GM21576 (cell line): ENCODE data around the gene ARF6.
A peak's percentile ranks its signal among the peaks of the same experiment; 100 is the strongest.
"Not testable (repeated sequence)": the region's sequence is repeated elsewhere in the genome, so short reads cannot be mapped to it uniquely, and the experiment has no call there.

ENCODE experiments used
- ATAC-seq: cut with Tn5 transposase; IDR thresholded peaks from one replicate; pipeline ENCODE4 v1.9.1; 2021; ENCODE audit warnings: mild to moderate bottlenecking, moderate library complexity; ENCODE audit not compliant: unreplicated experiment

ARF6 gene

DNA sequence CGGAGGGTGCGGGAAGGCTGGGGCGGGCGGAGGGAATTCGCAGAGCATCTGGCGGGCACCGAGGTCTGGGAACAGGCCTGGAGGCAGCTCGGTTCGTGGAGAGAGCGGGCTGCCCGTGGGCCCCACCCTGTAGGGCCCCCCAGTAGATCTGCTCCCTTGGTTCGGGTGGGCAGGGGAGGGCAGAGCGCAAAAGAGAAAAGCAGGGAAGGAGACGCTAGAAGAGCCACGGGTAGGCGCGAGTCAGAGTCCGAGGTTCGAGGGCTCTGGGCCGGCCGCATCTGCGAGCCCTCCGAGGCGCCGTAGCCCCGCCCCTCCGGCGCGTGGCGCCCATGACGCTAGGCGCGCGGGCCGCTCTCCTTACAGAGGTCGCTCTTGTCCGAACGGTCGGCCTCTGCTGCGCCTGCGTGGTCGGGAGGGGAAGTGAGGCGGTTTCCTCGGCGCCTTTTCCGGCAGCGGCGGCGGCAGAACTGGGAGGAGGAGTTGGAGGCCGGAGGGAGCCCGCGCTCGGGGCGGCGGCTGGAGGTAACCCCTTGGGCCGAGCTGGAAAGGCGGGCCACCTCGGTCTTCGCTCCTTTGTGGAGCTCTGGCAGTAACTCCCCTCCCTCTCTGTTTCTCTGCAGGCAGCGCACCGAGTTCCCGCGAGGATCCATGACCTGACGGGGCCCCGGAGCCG is at the start of gene ARF6:
TSS of gene ARF6 (plus strand) at position 447 of the 673 bp plus-strand sequence. CDS start 655 bp downstream, outside the sequence.
- peak; percentile 83 for ATAC-seq

DNA sequence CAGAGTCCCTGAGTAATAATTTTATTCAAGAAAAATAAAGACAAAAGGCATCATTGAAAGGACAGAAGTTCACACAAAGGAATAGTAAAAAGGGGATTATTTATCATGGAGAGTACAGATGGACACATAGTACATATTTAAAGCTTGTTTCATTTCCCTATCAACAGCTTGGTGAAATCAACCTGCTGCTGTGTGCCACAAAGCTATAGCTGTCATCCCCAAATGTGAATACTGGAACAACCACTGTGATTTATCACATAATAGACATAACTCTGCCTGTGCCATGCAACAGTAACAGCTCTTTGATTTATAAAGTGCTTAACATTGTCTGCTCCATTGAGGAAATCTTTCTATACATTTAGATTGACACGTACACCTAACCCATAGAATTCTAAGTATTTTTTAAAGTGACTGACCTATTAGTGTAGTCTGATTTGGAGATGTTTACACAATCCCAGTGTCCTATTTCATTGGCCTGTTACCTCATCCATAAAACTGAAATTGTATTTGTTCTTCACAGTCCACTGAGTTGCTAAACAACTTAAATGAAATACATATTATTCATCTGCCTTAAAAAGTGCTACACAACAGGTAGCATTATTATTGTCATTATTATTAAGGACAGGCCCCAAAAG is 43.6 kb upstream of the ARF6 start:
- ATAC-seq, result no peak

DNA sequence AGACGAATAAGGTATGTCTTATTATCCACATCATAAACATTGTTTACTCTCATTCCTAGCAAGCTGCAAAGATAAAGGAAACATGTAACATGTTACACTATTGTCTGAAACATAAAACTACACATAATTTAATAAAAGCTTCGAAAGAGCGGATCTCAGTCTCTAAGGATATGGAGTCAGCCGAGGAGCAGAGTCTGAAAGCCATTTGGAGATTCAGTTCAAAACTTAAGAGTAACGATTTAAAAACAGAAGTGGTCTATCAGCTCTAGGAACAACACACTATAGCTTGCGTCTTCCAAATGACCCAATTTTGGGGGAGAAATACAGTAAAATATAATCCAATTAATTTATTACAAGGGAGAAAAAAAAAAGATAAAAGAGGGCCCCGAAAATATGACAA is 41.1 kb upstream of the ARF6 start:
- no peak for ATAC-seq

DNA sequence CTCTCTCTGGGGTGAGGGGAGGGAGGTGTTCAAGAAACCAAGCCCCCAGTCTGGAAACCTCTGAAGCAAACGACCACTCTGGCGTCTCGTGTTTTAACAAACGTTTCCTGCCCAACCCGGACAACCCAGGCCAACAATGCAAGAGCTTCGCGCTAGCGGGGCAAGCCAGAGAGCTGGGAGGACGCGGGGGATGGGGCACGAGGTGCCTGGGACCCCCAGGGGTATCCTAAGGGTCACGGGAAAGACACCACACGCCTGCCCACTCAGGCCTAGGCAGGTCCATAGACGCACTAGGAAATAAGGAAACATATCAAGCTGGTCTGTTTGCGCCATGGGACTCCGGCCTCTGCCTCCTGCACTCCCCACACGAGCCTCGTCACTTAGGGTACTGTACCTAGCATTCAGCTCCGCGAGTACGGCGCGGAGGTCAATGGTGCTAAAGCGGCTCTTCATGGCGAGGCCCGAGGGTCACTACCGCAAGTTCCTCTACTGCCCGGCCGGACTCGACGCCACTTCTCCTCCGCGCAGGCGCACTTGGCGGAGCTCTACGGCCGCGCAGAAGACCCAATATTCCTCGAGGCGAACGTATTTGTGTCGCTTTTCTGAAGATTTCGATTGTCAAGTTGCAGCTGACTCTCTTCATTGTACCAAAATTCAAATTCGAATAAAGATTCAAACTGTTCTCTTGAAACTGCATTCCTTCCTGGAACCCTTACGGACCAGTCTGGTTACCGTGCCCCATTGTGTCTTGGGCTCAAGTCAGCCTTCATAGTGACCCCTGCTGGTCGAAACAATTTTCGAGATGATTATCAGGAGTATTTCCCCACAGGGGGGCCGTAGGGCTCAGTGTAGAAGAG is 40.4 kb upstream of the ARF6 start, which contains the start of gene NEMF:
TSS of gene NEMF (minus strand) at position 488 of the 857 bp plus-strand sequence. CDS start at position 453, 35 bp downstream.
- peak; percentile 70 for ATAC-seq

DNA sequence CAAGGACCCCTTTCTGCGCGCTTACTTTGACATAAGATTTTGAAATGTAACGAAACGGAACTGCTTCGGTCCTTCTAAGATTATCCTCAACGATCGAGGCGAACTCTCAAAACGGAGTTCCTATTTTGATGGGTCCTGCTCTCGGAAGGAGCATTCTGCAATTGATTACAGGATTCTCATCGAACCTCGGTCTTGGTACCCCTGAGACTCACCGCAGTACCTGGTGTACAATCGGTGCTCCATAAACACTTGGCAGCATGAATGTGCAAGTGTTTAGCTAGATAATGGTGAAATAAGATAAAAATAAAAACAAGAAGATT is 39.8 kb upstream of the ARF6 start:
- peak; percentile 5 for ATAC-seq

DNA sequence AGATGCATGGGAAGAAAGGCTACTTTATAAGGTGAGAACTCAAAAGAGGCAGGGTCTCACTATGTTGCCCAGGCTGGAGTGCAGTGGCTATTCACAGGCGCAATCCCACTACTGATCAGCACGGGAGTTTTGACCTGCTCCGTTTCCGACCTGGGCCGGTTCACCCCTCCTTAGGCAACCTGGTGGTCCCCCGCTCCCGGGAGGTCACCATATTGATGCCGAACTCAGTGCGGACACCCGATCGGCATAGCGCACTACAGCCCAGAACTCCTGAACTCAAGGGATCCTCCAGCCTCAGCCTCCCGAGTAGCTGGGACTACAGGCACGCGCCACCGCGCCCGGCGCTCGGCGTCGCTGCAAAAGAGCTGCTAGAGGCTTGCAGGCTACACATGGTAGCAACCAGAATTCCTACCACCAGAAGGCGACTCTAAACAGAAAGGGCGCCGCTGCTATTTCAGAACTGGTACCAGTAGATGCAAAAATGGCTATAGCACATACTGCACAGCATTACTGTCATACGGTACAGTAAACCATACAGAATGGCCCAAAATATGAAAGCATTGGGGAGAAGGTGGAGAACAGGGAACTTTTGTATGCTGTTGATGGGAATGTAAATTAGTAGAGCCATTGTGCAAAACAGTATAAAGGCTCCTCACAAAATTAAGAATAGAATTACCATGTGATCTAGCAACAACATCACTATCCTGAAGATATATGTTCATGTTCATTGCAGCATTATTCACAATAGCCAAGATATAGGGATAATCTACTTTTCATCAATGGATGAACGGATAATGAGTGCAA is 39.1 kb upstream of the ARF6 start:
- peak; percentile 57 for ATAC-seq

DNA sequence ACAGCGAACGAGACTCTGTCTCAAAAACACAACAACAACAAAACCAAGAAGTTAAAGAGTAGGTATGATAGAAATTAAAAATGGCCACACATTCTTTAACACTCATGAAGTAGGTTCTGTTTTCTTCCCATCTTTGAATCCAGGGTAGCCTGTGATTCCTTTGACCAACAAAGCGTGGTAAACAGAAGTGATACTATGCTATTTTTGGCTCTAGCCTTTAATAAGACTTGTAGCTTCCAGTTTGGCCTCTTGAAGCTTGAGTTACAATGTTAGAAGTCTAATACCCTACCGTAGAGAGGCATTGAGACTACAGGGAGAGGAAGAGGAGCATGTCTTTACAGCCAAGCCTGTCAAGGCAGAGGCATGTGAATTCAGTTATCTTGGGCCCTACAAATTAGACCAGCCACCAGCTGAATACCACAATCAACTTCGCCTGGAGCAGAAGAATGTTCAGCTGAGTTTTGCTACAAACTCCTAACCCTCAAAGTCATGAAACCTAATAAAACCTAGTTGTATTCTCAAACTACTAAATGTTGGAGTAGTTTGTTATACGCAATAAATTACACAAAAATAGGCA is 35.4 kb upstream of the ARF6 start:
- no peak for ATAC-seq

DNA sequence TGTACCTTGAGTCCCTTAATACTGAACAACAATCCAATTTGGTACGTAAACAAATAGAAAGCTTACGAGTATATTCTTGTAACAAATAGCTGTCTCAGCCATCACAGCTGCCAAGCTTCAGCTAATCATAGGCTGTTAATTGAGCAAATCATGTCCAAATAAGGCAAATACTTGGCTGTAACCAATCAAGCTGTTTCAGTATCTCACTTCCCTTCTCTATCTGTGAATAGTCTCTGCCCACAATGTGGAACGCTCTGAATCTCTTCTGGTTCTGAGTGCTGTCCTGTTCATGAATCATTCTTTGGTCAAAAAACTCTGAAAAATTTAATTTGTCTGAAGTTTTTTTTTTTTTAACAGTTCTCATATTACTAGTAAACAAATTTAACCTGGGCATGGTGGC is 34.5 kb upstream of the ARF6 start:
- no peak for ATAC-seq

DNA sequence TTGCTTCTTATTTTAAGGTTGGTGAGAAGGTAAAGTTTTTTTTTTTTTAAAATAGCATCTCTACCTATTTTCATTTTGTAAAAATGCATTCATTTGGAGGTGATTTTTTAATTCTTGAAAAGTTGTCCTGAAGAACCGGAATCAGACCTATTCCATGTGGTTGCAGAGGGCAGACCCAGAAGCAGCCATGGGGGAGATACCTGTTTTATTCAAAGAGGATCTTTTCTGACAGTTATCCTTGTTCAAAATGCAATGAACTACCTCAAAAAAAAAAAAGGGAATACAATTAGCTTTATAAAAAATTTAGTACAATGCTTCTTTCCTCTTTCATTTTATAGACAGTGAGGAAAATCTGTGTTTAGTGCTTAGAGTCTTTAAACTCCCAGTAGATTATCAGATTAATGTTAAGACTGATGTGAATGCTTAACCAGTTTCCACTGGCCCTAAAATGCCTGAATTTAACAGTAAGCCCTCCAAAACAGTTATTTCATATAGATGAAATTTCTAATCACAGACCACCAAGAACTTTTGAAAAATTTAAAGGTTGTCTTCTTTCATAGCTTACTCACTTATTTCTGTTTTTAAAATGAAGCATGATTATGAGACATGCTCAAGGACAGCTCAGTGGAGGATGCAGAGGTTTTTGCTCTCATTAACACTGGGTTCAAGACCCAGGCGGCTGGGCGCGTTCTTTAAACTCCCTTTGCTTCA is 31.7 kb upstream of the ARF6 start:
- ATAC-seq, result no peak

DNA sequence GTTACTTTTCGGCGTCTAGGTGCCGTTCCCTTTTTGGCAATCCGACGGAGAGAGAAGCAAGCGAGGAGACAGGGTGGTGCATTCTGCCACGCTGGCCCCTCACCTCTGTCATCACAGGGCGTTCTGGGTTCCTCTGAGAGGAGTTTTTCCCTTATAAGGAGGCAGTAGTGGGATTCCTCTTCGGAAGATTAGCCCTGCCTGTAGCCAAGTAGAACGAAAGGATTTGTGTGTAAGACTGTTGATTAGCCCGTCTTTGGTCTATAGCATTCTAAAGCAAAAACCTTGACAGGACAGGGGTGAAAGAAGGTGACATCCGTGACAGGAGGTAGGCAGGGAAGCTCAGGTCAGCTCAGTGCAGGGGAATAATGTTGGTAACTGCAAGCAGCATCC is 31.2 kb upstream of the ARF6 start:
- ATAC-seq, result no peak

DNA sequence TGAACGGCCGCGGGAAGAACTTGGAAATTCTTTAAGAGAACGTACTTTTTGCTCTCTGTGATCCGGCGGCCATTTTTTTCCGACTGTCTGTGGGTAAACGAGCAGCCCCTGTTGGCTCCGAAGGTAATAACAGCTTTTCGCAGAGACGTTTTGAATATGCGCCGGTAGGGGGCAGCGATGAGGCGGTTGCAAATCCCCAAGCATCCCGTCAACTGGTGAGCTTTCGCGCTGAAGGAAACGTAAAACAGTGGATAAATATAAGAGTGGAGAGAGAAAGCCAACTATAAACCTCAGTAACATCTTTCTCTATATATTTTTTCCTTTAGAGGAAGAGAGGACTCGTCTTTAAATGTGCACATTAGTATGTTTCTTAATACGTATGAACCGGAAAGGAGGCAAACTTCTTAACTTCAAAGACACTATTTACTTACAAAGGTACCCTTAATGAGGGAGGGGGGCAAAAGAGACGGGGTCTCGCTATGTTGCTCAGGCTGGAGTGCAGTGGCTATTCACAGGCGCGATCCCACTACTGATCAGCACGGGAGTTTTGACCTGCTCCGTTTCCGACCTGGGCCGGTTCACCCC is 30.7 kb upstream of the ARF6 start:
- ATAC-seq, result peak; percentile 19

DNA sequence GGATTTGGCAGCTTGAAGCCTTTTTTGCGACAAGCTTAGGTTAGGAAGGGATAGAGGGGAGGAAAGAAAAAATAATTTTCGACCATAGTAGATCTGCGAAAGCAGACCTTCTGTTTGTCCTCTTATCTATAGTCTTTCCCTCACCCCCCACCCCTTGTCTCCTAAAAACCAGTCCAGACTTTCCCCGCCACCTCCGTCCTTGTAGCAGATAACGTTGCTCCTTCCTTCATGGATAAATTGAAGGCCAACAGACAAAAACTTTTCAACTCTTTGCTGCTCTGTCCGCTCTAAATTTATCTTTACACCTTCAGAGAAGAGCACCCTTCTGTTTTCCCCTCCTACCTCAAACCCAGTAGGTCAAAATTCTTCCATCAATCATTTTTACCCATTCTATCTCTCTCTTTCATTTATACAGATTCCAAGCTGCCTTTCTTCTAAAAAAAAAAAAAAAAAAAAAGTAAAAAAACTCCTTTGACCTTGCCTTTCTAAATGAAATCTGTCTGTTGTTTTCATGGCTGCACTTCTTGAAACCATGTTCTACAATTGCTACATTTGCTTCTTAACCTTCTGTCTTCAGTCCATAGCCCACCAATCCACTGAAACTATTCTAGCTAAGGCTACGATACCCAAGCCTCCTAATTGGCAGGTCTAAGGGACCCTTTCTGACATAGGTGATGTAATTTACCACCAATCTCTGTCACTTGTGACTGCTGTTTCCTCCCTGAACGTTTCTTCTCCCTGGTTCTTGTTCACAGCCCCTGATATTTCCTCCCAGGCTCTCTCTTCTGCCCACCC is 29.2 kb upstream of the ARF6 start:
- no peak for ATAC-seq

DNA sequence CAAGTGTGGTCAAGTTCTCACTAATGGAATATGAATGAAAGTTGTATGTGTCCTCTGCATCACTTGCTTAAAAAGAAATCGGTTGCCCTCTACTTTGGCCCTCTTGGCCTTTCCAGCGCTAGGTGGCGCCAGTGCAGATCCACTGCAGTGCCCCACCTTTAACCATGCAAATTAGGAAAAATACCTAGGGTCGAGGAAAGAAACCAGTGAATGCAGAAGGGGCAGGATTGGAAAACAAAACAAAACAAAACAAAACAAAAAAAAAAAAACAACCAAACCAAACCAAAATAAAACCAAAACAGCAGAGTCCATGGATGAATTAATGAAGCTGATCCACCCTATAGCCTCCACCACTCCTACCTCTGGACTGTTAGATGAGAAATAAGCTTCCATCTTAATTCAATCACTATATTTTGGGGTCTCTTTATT is 27.4 kb upstream of the ARF6 start:
- no peak for ATAC-seq

DNA sequence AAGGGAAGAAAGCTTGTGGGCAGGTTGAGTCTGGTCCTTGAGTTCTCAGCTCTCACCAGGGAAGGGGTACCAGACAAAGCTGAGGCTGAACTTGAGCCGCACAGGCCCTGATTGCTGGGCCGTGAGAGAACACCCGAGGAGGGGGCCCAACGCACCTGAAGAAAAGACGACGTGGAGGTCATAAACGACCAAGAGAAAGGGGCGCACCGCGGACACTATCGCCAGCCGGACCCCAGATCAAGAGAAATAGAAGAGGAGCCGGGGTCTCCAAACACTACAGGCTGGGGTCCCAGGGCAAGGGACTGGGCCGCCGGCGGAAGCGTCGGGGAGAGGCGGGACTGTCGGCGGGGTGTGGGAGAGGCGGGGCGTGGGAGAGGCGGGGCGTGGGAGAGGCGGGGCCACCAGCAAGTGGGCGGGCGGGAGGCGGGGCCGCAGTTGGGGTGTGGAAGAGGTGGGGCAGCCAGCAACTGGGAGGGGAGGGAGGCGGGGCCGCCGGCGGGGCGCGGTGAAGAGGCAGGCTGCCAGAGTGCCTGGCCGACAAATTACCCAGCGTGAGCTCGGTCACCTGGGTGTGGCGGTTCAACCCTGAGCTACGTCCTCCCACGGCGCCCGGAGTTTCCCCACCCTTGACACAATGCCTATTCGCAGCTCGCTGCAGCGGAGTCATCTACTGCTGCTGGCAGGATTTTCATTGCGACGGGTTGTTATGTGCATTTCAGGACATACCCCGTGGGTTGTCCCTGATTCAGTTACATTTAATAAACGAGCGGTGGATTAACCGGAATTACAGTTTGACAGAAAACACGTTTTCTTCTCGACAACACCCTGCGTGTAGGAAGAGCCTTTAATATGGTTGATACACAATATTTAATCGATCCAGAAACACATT is 24.8 kb upstream of the ARF6 start:
- ATAC-seq, result peak; percentile 71

DNA sequence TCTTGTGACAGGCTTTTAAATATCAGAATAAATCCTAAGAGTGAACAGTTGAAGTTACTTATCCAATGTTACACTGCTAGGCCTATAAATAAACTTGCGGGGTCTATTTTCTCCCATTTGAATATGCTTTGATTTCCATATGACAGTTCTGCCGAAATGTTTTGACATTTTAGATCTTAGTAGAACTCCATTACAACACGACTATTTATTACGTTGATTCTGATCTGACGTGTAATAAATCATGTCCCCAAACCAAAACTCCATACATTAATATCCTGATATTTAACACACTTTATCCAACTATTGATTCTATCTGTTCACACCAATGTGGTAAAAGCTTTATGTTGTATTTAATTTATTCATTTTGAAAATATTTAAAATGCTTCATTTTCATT is 24.2 kb upstream of the ARF6 start:
- no peak for ATAC-seq

DNA sequence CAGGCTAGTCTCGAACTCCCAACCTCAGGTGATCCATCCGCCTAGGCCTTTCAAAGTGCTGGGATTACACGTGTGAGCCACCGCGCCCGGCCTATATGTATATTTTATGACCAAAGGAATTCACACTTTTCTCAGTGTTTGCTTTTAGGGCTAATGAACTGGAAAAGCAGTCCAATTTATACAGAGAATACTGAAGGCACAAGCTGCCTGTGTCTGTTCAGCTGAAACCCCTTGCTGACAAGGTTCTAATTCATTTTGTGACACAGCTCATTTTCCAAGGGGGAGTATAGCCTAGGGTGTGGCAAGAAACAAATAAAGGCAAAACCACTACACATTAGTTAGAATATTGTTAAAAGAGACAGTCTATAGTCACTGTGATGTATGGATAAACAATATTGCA is 22.0 kb upstream of the ARF6 start:
- ATAC-seq, result no peak

DNA sequence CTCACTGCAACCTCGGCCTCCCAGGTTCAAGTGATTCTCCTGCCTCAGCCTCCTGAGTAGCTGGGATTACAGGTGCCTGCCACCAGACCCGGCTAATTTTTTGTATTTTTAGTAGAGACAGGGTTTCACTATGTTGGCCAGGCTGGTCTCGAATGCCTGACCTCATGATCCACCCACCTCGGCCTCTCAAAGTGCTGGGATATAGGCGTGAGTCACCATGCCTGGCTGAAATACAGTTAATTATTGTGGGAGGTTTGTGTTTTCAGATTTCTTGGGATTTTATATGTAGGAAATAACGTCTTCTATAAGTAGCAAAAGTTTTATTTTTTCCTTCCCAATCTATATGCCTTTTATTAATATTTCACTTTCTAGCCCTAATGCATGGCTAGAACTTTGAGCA is 19.3 kb upstream of the ARF6 start:
- not testable (repeated sequence) for ATAC-seq

DNA sequence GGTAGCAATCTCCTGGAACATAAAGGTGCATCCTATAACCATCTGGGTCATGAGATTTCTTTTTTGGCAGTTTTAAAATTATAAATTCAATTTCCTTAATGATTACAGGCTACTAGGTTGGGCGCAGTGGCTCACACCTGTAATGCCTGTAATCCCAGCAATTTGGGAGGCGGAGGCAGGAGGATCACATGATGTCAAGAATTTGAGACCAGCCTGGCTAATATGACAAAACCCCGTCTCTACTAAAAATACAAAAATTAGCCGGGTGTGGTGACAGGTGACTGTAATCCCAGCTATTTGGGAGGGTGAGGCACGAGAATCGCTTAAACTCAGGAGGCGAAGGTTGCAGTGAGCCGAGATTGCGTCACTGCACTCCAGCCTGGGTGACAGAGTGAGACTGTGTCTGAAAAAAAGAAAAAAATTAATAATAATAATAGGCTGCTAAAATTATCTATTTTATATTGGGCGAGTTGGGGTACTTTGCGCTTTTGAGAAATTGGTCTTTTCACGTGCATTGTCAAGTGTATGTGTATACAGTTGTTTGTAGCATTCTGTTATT is 17.2 kb upstream of the ARF6 start:
- no peak for ATAC-seq
